ENCODE results near the gene TNNT1. TPM values are rescaled to one million over a fixed set of nuclear protein-coding genes. Genes with fewer than 3 reads are reported as not detected.

Gene TNNT1
- total RNA-seq, 1 experiment from 2014 or later = 188 TPM

DNA sequence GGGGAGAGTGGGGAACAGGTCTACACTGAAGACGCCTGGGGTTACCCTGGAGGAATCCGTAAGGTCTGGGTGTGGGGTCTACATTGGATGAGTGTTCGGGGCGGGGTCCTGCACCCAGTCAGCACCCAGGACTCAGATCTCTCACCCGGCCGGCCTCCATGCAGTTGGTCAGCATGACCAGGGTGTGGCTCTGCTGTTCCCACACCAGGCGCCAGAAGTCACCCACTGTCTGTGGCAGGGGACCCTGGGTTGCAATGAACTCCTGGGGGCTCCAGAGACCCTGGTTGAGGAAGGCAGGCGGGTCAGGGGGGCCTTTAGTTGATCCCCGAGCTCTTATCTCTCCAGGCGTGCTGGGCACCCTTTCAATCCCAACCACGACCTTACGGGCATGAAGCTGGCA lies 37.1 kb upstream of the TNNT1 start:
- H3K4me1 ChIP-seq (ENCODE audit: control insufficient read depth in 1 of 2, insufficient read depth in 2 of 2, low read length in 2 of 2) = peaks cover 10 to 30% of the 10 kb centered on the region in 2 experiments
- peaks cover 3% of the 10 kb centered on the region; the same call in 1 of the 2 replicates for H3K79me2 ChIP-seq (ENCODE audit: insufficient read depth, low read length)
- CTCF ChIA-PET = interaction anchor here (0.6 kb wide), 1 partner anchor 233 kb away, joined by 3 read pairs; no protein-coding TSS in a partner anchor
- H3K9ac ChIP-seq (ENCODE audit: low read length) = no peak overlapping the region
- H3K27ac ChIP-seq (ENCODE audit: low read depth, low read length) = no peak overlapping the region
- RAD21 ChIA-PET (ENCODE audit: low non-redundant PET in 1 of 2, low total read pairs in 2 of 2, uncharacterized antibody in 2 of 2, unreplicated experiment in 2 of 2) = no interaction called here
- no peak overlapping the region for H2AFZ ChIP-seq (ENCODE audit: low read depth, low read length, poor library complexity, severe bottlenecking)
- no TSS peak for BruUV-seq (replicated peaks)
- H3K27me3 ChIP-seq (ENCODE audit: insufficient read depth, low read length) = no peaks in the 10 kb centered on the region
- TF ChIP-seq FOSL1 (IDR thresholded peaks at IDR 0.05; ENCODE audit: low read depth) = no peak
- no peak for TF ChIP-seq YY1 (IDR thresholded peaks at IDR 0.05; ENCODE audit: extremely low read depth, insufficient replicate concordance, low read depth, low read length)
- TF ChIP-seq, protein P1, sequence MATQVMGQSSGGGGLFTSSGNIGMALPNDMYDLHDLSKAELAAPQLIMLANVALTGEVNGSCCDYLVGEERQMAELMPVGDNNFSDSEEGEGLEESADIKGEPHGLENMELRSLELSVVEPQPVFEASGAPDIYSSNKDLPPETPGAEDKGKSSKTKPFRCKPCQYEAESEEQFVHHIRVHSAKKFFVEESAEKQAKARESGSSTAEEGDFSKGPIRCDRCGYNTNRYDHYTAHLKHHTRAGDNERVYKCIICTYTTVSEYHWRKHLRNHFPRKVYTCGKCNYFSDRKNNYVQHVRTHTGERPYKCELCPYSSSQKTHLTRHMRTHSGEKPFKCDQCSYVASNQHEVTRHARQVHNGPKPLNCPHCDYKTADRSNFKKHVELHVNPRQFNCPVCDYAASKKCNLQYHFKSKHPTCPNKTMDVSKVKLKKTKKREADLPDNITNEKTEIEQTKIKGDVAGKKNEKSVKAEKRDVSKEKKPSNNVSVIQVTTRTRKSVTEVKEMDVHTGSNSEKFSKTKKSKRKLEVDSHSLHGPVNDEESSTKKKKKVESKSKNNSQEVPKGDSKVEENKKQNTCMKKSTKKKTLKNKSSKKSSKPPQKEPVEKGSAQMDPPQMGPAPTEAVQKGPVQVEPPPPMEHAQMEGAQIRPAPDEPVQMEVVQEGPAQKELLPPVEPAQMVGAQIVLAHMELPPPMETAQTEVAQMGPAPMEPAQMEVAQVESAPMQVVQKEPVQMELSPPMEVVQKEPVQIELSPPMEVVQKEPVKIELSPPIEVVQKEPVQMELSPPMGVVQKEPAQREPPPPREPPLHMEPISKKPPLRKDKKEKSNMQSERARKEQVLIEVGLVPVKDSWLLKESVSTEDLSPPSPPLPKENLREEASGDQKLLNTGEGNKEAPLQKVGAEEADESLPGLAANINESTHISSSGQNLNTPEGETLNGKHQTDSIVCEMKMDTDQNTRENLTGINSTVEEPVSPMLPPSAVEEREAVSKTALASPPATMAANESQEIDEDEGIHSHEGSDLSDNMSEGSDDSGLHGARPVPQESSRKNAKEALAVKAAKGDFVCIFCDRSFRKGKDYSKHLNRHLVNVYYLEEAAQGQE (IDR thresholded peaks at IDR 0.05; ENCODE audit: low read depth) = no peak
- no peak for TF ChIP-seq CEBPB (IDR thresholded peaks at IDR 0.05; ENCODE audit: low read depth)
- no peak for TF ChIP-seq TCF7L2 (IDR thresholded peaks at IDR 0.05; ENCODE audit: borderline replicate concordance, extremely low read depth, insufficient read depth, insufficient read length)
- no peak for TF ChIP-seq POLR2AphosphoS5 (IDR thresholded peaks at IDR 0.05; ENCODE audit: low read depth, low read length)
- no peak for TF ChIP-seq SP1 (IDR thresholded peaks at IDR 0.05; ENCODE audit: low read depth)
- no peak for TF ChIP-seq EZH2phosphoT487 (IDR thresholded peaks at IDR 0.05; ENCODE audit: borderline replicate concordance)
- TF ChIP-seq POLR2A (IDR thresholded peaks at IDR 0.05; ENCODE audit: borderline replicate concordance, extremely low read depth, insufficient read depth, insufficient read length) = no peak
- TF ChIP-seq, protein P2, sequence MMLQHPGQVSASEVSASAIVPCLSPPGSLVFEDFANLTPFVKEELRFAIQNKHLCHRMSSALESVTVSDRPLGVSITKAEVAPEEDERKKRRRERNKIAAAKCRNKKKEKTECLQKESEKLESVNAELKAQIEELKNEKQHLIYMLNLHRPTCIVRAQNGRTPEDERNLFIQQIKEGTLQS (IDR thresholded peaks at IDR 0.05) = no peak
- no peak for TF ChIP-seq CBX3 (IDR thresholded peaks at IDR 0.05; ENCODE audit: low read depth)
- TF ChIP-seq EZH2 (IDR thresholded peaks at IDR 0.05) = no peak
- no peak for TF ChIP-seq SRF (IDR thresholded peaks at IDR 0.05; ENCODE audit: low read depth)
- no peak for TF ChIP-seq ELF1 (IDR thresholded peaks at IDR 0.05; ENCODE audit: borderline replicate concordance, low read depth)
- TF ChIP-seq, protein P3, sequence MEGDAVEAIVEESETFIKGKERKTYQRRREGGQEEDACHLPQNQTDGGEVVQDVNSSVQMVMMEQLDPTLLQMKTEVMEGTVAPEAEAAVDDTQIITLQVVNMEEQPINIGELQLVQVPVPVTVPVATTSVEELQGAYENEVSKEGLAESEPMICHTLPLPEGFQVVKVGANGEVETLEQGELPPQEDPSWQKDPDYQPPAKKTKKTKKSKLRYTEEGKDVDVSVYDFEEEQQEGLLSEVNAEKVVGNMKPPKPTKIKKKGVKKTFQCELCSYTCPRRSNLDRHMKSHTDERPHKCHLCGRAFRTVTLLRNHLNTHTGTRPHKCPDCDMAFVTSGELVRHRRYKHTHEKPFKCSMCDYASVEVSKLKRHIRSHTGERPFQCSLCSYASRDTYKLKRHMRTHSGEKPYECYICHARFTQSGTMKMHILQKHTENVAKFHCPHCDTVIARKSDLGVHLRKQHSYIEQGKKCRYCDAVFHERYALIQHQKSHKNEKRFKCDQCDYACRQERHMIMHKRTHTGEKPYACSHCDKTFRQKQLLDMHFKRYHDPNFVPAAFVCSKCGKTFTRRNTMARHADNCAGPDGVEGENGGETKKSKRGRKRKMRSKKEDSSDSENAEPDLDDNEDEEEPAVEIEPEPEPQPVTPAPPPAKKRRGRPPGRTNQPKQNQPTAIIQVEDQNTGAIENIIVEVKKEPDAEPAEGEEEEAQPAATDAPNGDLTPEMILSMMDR (IDR thresholded peaks at IDR 0.05 in 2 of 3, conservative IDR thresholded peaks at IDR 0.05 in 1 of 3; ENCODE audit: borderline replicate concordance in 1 of 3, insufficient read depth in 1 of 3, low read depth in 2 of 3, low read length in 2 of 3) = no peak
- TF ChIP-seq, protein P4, sequence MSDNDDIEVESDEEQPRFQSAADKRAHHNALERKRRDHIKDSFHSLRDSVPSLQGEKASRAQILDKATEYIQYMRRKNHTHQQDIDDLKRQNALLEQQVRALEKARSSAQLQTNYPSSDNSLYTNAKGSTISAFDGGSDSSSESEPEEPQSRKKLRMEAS (IDR thresholded peaks at IDR 0.05) = no peak
- H3K9me3 ChIP-seq (ENCODE audit: control insufficient read depth in 1 of 2, insufficient read depth in 1 of 2, low read depth in 1 of 2, low read length in 2 of 2) = no peaks in the 10 kb centered on the region
- intact Hi-C loops (cut with micrococcal nuclease) = no loop called here
- no peaks in the 10 kb centered on the region for H4K20me1 ChIP-seq (ENCODE audit: insufficient read depth)
- POLR2A ChIA-PET = no interaction called here
- peak overlapping the region; percentile 54 for H3K4me2 ChIP-seq (ENCODE audit: low read length)
- no peak for ATAC-seq
- no peak for DNase-seq (ENCODE audit: low read depth, low spot score)
- H3K36me3 ChIP-seq (ENCODE audit: control insufficient read depth in 1 of 2, insufficient read depth in 2 of 2, low read length in 2 of 2) = no peaks in the 10 kb centered on the region
- no peaks in the 10 kb centered on the region for H3K9me2 ChIP-seq (ENCODE audit: insufficient read depth)
- no peak overlapping the region for H3K4me3 ChIP-seq (replicated peaks in 1 of 2; ENCODE audit: low read depth in 1 of 2, low read length in 2 of 2)
